Sigmoid colon (tissue), 7 donors: ENCODE results near the gene AIG1. TPM values are rescaled to one million over a fixed set of nuclear protein-coding genes. Genes with fewer than 3 reads are reported as not detected.

ENCODE experiments used
- DNase-seq: peaks from one replicate; pipeline ENCODE4 v3.0.0-alpha.2; 2019
- H3K27ac ChIP-seq, 4 donors: fragments of 200-600 bp; sonication (generic); one replicate each; pipeline ENCODE4 v1.5.1; 2016 to 2019; ENCODE audit warnings: mild to moderate bottlenecking in 1 of 4
- H3K27me3 ChIP-seq, 3 donors: fragments of 200-600 bp; sonication (generic); one replicate each; pipeline ENCODE4 v1.5.1; 2019; ENCODE audit warnings: mild to moderate bottlenecking in 1 of 3
- H3K36me3 ChIP-seq, 4 donors: fragments of 200-600 bp; sonication (generic); one replicate each; pipeline ENCODE4 v1.5.1; 2016 to 2019
- H3K4me1 ChIP-seq, 4 donors: fragments of 200-600 bp; sonication (generic); one replicate each; pipeline ENCODE4 v1.5.1; 2017 to 2019
- H3K4me3 ChIP-seq, 4 donors: fragments of 200-600 bp; sonication (generic); one replicate each; pipeline ENCODE4 v1.5.1; 2017 to 2019; ENCODE audit warnings: mild to moderate bottlenecking in 2 of 4, moderate library complexity in 1 of 4
- H3K9me3 ChIP-seq, 4 donors: fragments of 200-600 bp in 3 of 4; sonication (generic) in 3 of 4; one replicate each; pipeline versions ENCODE4 v1.5.1 to v1.6.1; 2013 to 2019
- EP300 ChIP-seq, 4 donors: sonication (generic); formaldehyde crosslinking; IDR thresholded peaks; one replicate each; pipeline ENCODE4 v1.6.1; 2017; ENCODE audit warnings: antibody characterized with exemption in 4 of 4
- POLR2A ChIP-seq, 2 donors: fragments of 450-650 bp; IDR thresholded peaks; one replicate each; pipeline ENCODE4 v1.6.1; 2016; ENCODE audit warnings: antibody characterized with exemption in 2 of 2, mild to moderate bottlenecking in 2 of 2, moderate library complexity in 2 of 2
- POLR2AphosphoS5 ChIP-seq, 4 donors: sonication (generic); formaldehyde crosslinking; IDR thresholded peaks; one replicate each; pipeline ENCODE4 v1.6.1; 2017; ENCODE audit warnings: antibody characterized with exemption in 4 of 4
- WGBS, 2 donors: extraction: QIAGEN DNeasy Blood & Tissue Kit; methylation state at CpG; one replicate each; pipeline ENCODE4 v1.1.7; 2013; 5-methylcytosine and 5-hydroxymethylcytosine counted together
- intact Hi-C: fragments of 100-400 bp; cut with DNase I; formaldehyde crosslinking; loops from one replicate; pipeline ENCODE4 v1.15.1; 2023
- polyA plus RNA-seq, 3 donors: library from polyadenylated mRNA; stranded (reverse); fragments of 200-250 nt; gene quantifications; one replicate each; pipeline ENCODE4 v1.2.3, GENCODE V29; 2013
- total RNA-seq, 4 donors: library from RNA; depleted of rRNA; stranded (reverse); fragments of >200 nt; gene quantifications; one replicate each; pipeline ENCODE4 v1.1.0, GENCODE V29; 2016
- TF ChIP-seq, protein P1 (sequence below), 4 experiments: fragments of 450-650 bp in 3 of 4; fragments of 200-600 bp in 1 of 4; IDR thresholded peaks; one replicate each; pipeline ENCODE4 v1.5.1; 2016 to 2019; ENCODE audit warnings: antibody characterized with exemption in 4 of 4, mild to moderate bottlenecking in 3 of 4, moderate library complexity in 2 of 4
- donor health status: healthy with polysubstance abuse.
- donor health status: Bipolar disorder and iron deficiency.
- donor health status: healthy.

The AIG1 gene
- total and polyA plus RNA-seq, 7 donors, result 10.9 to 30.7 (median 20.6) TPM

DNA sequence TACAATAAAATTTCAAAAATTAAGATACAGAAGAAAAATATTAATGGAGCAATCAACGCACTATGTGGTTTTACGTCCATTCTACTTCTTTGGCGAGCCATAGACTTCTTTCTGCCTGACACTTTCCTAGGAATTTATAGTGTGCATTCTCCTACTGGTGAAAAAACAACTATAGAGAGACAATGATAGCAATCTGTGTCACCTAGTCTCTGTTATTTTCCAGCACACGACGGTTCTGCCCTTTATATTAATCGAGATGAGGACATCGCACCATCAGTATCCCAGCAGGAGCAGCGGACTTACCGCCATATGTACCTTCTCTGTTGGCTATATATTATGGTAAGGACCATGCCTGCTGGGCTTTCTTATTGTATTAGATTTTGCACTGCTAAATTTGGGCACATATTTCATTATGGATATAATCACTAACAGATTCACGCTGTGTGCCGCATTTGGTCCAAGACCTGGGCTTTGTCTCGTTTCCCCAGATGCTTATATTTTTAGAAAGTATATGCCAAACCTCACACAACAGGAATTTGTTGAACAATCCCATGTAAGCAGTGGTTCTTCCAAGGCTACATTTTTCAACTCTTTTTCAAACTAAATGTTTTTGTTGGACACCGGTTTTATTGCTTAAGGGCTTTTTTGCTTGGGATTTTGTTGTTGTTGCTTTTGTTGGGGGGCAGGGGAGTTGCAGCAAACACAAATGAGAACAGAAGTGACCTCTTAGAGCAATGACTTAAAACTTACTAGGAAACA lies 223.4 kb downstream of the AIG1 start:
- Histone ChIP-seq H3K4me1 (peaks cover 0 to 39% (median 34%) of the 10 kb centered on the region in 4 donors), H3K9me3 (no peaks in the 10 kb centered on the region), H3K27me3 (no peaks in the 10 kb centered on the region), H3K36me3 (no peaks in the 10 kb centered on the region), H3K27ac (peak overlapping the region in 2 of 4 donors; percentile 63 to 66), H3K4me3 (peak overlapping the region in 1 of 4 donors; percentile 5)
- intact Hi-C loops, result no loop called here
- no peak for DNase-seq
- 86 to 87% methylated on average over 13 of the region's 13 CpGs for WGBS, 2 donors
- TF ChIP-seq POLR2AphosphoS5 (IDR thresholded peaks at IDR 0.05) (no peak), POLR2A (IDR thresholded peaks at IDR 0.05) (no peak), EP300 (IDR thresholded peaks at IDR 0.05) (no peak)
- TF ChIP-seq, protein P1, sequence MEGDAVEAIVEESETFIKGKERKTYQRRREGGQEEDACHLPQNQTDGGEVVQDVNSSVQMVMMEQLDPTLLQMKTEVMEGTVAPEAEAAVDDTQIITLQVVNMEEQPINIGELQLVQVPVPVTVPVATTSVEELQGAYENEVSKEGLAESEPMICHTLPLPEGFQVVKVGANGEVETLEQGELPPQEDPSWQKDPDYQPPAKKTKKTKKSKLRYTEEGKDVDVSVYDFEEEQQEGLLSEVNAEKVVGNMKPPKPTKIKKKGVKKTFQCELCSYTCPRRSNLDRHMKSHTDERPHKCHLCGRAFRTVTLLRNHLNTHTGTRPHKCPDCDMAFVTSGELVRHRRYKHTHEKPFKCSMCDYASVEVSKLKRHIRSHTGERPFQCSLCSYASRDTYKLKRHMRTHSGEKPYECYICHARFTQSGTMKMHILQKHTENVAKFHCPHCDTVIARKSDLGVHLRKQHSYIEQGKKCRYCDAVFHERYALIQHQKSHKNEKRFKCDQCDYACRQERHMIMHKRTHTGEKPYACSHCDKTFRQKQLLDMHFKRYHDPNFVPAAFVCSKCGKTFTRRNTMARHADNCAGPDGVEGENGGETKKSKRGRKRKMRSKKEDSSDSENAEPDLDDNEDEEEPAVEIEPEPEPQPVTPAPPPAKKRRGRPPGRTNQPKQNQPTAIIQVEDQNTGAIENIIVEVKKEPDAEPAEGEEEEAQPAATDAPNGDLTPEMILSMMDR (IDR thresholded peaks at IDR 0.05), result no peak

DNA sequence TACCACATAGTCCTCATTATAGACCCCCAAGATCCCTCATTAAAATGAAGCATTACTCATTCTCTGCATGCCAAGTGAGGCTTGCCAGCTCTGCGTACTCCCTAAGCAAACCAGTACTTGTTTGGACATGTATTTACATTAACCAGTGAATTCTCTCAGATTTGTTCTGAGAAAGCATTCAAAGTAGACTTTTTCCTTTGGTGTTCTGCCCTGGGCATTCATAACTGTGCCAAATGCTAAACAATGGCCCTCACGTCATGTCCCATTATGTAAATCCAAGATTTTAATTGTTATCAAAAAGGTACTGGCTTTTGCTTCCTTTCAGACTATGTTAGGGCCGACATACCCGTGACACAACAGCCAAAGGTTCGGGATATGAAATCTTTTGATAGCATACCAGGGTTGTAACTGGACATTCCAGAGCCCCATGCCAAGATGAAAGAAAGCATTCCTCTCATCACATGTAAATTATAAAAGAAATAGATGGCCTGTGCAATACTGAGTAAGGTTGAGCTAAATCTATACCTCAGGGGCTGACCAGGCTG lies 225.6 kb downstream of the AIG1 start:
- Histone ChIP-seq H3K4me1 (peaks cover 0 to 39% (median 34%) of the 10 kb centered on the region in 4 donors), H3K27me3 (no peaks in the 10 kb centered on the region), H3K27ac (peak overlapping the region; percentile 27 to 66 (median 48)), H3K4me3 (no peak overlapping the region), H3K9me3 (no peaks in the 10 kb centered on the region), H3K36me3 (no peaks in the 10 kb centered on the region)
- no peak for DNase-seq
- intact Hi-C loops, result no loop called here
- WGBS, 2 donors, result 82 to 88% methylated on average over 5 of the region's 5 CpGs
- TF ChIP-seq, protein P1 (IDR thresholded peaks at IDR 0.05), result no peak
- TF ChIP-seq EP300 (IDR thresholded peaks at IDR 0.05) (no peak), POLR2AphosphoS5 (IDR thresholded peaks at IDR 0.05) (peak in 2 of 4 donors; percentile 36 to 56), POLR2A (IDR thresholded peaks at IDR 0.05) (no peak)

DNA sequence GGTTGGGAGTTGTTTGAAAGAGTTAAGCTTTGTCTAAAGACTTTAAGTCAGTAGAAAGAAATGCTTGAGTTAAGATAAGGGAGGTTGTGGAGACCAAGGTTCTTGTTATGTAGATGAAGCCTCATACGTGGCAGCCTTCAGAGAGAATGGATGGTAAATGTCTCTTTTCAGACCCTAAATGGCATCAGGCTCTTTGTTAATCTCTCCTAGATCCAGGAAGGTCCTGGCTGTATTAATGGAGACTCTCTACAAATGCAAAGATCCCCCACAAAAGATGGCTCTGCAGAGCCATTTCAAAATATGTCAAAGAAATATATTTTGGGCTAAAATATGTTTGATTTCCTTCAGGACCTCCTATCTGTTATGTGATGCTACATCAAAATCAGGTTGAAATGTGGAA lies 228.2 kb downstream of the AIG1 start:
- no peak for DNase-seq
- TF ChIP-seq, protein P1 (IDR thresholded peaks at IDR 0.05), result no peak
- TF ChIP-seq POLR2A (IDR thresholded peaks at IDR 0.05), result no peak
- TF ChIP-seq EP300 (IDR thresholded peaks at IDR 0.05), result no peak
- no peak for TF ChIP-seq POLR2AphosphoS5 (IDR thresholded peaks at IDR 0.05)
- intact Hi-C loops, result no loop called here
- Histone ChIP-seq H3K36me3 (no peaks in the 10 kb centered on the region), H3K4me1 (peaks cover 0 to 35% (median 30%) of the 10 kb centered on the region in 4 donors), H3K27ac (no peak overlapping the region), H3K4me3 (no peak overlapping the region), H3K9me3 (no peaks in the 10 kb centered on the region), H3K27me3 (no peaks in the 10 kb centered on the region)
- 77 to 83% methylated on average over 1 of the region's 1 CpG for WGBS, 2 donors

DNA sequence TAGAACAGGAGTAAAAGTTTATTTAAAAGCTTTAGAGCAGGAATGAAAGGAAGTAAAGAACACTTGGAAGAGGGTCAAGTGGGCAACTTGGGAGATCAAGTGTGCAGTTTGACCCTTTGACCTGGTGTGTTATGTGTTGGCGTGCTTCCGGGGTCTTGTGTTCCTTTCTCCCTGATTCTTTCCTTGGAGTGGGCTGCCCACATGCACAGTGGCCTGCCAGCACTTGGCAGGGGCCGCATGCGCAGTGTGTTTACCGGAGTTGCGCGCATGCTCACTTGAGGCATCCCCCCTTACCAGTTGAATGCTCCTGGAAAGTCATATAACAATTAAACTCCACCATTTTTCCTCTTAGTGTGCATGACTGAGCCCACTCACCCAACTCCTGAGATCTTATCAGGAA lies 229.5 kb downstream of the AIG1 start:
- intact Hi-C loops, result no loop called here
- Histone ChIP-seq H3K27me3 (no peaks in the 10 kb centered on the region), H3K9me3 (no peaks in the 10 kb centered on the region), H3K4me3 (no peak overlapping the region), H3K4me1 (peaks cover 0 to 23% (median 19%) of the 10 kb centered on the region in 4 donors), H3K27ac (no peak overlapping the region), H3K36me3 (no peaks in the 10 kb centered on the region)
- TF ChIP-seq, protein P1 (IDR thresholded peaks at IDR 0.05), result no peak
- TF ChIP-seq POLR2A (IDR thresholded peaks at IDR 0.05), result no peak
- no peak for TF ChIP-seq POLR2AphosphoS5 (IDR thresholded peaks at IDR 0.05)
- TF ChIP-seq EP300 (IDR thresholded peaks at IDR 0.05), result no peak
- DNase-seq, result no peak
- 91 to 95% methylated on average over 7 of the region's 7 CpGs for WGBS, 2 donors
